ENCODE data around the gene CTSE. TPM values are rescaled to one million over a fixed set of nuclear protein-coding genes. Genes with fewer than 3 reads are reported as not detected.

CTSE gene
- 10 to 100 TPM; 10.1 to 10.8 TPM for total RNA-seq

- TF ChIP-seq, protein P1, sequence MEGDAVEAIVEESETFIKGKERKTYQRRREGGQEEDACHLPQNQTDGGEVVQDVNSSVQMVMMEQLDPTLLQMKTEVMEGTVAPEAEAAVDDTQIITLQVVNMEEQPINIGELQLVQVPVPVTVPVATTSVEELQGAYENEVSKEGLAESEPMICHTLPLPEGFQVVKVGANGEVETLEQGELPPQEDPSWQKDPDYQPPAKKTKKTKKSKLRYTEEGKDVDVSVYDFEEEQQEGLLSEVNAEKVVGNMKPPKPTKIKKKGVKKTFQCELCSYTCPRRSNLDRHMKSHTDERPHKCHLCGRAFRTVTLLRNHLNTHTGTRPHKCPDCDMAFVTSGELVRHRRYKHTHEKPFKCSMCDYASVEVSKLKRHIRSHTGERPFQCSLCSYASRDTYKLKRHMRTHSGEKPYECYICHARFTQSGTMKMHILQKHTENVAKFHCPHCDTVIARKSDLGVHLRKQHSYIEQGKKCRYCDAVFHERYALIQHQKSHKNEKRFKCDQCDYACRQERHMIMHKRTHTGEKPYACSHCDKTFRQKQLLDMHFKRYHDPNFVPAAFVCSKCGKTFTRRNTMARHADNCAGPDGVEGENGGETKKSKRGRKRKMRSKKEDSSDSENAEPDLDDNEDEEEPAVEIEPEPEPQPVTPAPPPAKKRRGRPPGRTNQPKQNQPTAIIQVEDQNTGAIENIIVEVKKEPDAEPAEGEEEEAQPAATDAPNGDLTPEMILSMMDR (IDR thresholded peaks at IDR 0.05): no peak
- peaks cover 3% of the 10 kb centered on the region for H3K4me1 ChIP-seq
- intact Hi-C loops (cut with DNase I): no loop called here
- no peak within 1 kb of the TSS for H3K9ac ChIP-seq (ENCODE audit: low read depth in 2 of 2, low read length in 2 of 2)
- H3K36me3 ChIP-seq: no peaks in the 10 kb centered on the region
- H3K27me3 ChIP-seq: no peaks in the 10 kb centered on the region
- DNase-seq: peak; percentile 47
- no peak within 1 kb of the TSS for H3K27ac ChIP-seq
- H3K4me3 ChIP-seq: no peak within 1 kb of the TSS
- H3K9me3 ChIP-seq: no peaks in the 10 kb centered on the region
Measured at GRCh38 chr1:206023695-206024094, at the start of gene CTSE. CTSE (minus strand) TSS chr1:206023895; CDS start chr1:206023791, 104 bp downstream.

DNA sequence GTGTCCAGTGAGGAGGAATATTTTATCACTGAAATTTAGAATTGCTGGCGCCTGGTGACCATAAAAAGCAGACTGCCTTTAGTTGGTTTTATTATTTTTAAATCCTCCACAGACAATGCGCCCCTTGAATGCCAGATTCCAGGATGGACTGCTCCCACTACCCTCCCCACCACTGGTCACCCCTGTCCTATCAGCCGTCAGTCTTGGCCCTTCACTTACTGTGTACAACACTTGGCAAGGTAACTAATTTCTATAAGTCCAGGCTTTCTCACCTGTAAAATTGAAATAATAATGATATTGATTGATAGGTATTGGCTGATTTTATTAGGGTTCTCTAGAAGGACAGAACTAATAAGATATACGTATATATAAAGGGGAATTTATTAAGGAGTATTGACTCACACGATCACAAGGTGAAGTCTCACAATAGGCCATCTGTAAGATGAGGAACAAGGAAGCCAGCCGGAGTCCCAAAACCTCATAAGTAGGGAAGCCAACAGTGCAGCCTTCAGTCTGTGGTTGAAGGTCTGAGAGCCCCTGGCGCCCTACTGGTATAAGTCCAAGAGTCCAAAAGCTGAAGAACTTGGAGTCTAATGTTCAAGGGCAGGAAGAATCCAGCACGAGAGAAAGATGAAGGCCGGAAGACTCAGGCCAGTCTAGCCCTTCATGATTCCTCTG lies 47.1 kb upstream of the CTSE start:
- TF ChIP-seq, protein P1 (IDR thresholded peaks at IDR 0.05): no peak
- no peaks in the 10 kb centered on the region for H3K36me3 ChIP-seq
- no peak overlapping the region for H3K4me3 ChIP-seq
- no peaks in the 10 kb centered on the region for H3K9me3 ChIP-seq
- no peaks in the 10 kb centered on the region for H3K4me1 ChIP-seq
- no peak overlapping the region for H3K27ac ChIP-seq
- DNase-seq: no peak
- no peaks in the 10 kb centered on the region for H3K27me3 ChIP-seq
- intact Hi-C loops (cut with DNase I): no loop called here
- no peak overlapping the region for H3K9ac ChIP-seq (ENCODE audit: low read depth in 2 of 2, low read length in 2 of 2)

DNA sequence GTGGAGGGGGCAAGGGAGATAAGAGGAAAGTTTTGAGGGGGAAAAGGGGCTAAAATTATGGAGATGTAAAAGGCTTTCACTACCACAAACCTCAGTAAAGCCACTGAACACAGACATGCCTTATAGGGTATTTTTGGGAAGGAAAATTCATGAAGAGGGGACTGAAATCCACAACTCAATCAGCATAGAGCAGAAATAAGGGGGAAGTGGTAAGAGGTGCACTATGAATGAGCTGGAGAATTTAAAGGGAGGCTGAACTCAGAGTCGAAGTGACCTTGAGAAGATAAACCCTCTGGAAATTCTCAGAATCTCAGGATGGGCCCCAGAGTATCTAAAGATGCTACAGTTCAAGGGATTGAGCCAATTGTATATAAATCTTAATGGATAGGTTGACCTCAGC lies 44.6 kb upstream of the CTSE start:
- Histone ChIP-seq H3K27ac (no peak overlapping the region), H3K36me3 (no peaks in the 10 kb centered on the region), H3K4me1 (no peaks in the 10 kb centered on the region), H3K4me3 (no peak overlapping the region), H3K9ac (ENCODE audit: low read depth in 2 of 2, low read length in 2 of 2) (no peak overlapping the region), H3K9me3 (no peaks in the 10 kb centered on the region), H3K27me3 (no peaks in the 10 kb centered on the region)
- DNase-seq: no peak
- intact Hi-C loops (cut with DNase I): no loop called here
- TF ChIP-seq, protein P1 (IDR thresholded peaks at IDR 0.05): no peak

DNA sequence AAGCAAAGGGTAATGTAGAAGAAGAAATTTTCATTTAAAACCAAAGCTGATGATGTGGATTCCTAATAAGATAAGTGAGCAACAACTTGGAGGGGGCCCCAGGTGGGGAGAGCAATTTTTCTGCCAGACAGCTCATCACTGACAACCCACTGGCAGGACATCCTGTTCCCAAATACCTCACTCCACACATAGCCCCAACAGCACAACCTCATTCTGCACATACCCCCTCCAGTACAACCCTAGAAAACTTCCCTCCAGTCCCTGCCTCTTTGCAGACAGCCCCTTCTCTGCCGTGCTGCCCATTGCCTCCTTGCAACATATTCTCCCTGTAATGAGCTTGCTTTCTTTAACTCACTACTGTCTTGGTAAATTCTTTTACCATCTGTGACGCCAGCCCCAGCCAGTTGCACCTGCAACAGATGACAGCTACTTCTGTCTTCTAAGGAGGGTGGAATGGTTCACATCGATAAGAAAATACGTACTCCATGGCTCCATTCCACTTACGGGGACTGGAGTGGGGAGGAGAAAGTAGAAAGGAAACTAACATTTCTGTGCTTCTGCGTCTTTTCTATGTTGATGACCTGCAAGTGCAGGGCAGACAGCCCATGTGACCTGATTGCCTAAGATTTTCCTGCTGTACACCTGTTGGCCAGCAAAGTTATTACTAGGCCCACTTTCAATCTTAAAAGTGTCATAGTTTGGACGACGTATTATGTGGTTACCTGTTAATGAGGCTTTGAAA lies 44.0 kb upstream of the CTSE start:
- no peak overlapping the region for H3K27ac ChIP-seq
- TF ChIP-seq, protein P1 (IDR thresholded peaks at IDR 0.05): no peak
- intact Hi-C loops (cut with DNase I): no loop called here
- DNase-seq: no peak
- H3K27me3 ChIP-seq: no peaks in the 10 kb centered on the region
- H3K4me1 ChIP-seq: no peaks in the 10 kb centered on the region
- no peak overlapping the region for H3K4me3 ChIP-seq
- no peaks in the 10 kb centered on the region for H3K36me3 ChIP-seq
- H3K9me3 ChIP-seq: no peaks in the 10 kb centered on the region
- H3K9ac ChIP-seq (ENCODE audit: low read depth in 2 of 2, low read length in 2 of 2): no peak overlapping the region

- TF ChIP-seq, protein P1 (IDR thresholded peaks at IDR 0.05): no peak
- H3K9ac ChIP-seq (ENCODE audit: low read depth in 2 of 2, low read length in 2 of 2): no peak overlapping the region
- no peaks in the 10 kb centered on the region for H3K27me3 ChIP-seq
- no peaks in the 10 kb centered on the region for H3K9me3 ChIP-seq
- intact Hi-C loops (cut with DNase I): no loop called here
- H3K4me3 ChIP-seq: no peak overlapping the region
- H3K4me1 ChIP-seq: no peaks in the 10 kb centered on the region
- no peak for DNase-seq
- no peak overlapping the region for H3K27ac ChIP-seq
- no peaks in the 10 kb centered on the region for H3K36me3 ChIP-seq
Measured at GRCh38 chr1:206066479-206067171, 42.9 kb upstream of the CTSE start.

Data from colonic mucosa (tissue), 4 donors.